B cell (primary cell): Measurements from ENCODE around the gene BCL11A. TPM values are rescaled to one million over a fixed set of nuclear protein-coding genes. Genes with fewer than 3 reads are reported as not detected.

ENCODE experiments used
- ATAC-seq: fragments of 200-7000 bp; cut with Tn5 transposase; one replicate; pipeline ENCODE4 v1.10.0; 2021; ENCODE audit warnings: low read depth, mild to moderate bottlenecking, moderate number of reproducible peaks, moderate library complexity
- CTCF ChIA-PET: fragments of 350-600 bp; sonication (Branson Sonifier 250); formaldehyde crosslinking; loops from one replicate; lab custom pipeline; 2021; ENCODE audit warnings: antibody characterized with exemption, inconsistent platforms; lab: Charles Lee
- POLR2A ChIA-PET: fragments of 350-600 bp; sonication (Branson Sonifier 250); formaldehyde crosslinking; loops from one replicate; lab custom pipeline; 2021; ENCODE audit warnings: antibody characterized with exemption; lab: Charles Lee
- DNase-seq: peaks from one replicate; pipeline ENCODE4 v3.0.0; 2013
- H2AFZ ChIP-seq: 2 replicates; pipeline ENCODE4 v1.6.1; 2012; ENCODE audit warnings: mild to moderate bottlenecking, low read depth, low read length; ENCODE audit not compliant: insufficient read depth, poor library complexity, severe bottlenecking
- H3K27ac ChIP-seq, 2 donors: 1 replicate in 1 of 2; 2 replicates in 1 of 2; pipeline ENCODE4 v1.5.1; 2012 to 2013; ENCODE audit warnings: low read length in 2 of 2, mild to moderate bottlenecking in 2 of 2, moderate library complexity in 1 of 2
- H3K27me3 ChIP-seq, 4 experiments: fragments of 200-600 bp in 1 of 4; sonication (generic) in 1 of 4; replicated peaks in 1 of 4; 1 replicate in 2 of 4; 2 replicates in 2 of 4; pipeline versions ENCODE4 v1.6.1 to v1.7.0; 2013 to 2016; ENCODE audit warnings: low read length in 3 of 4, mild to moderate bottlenecking in 2 of 4, mixed read lengths in 1 of 4, moderate library complexity in 1 of 4; ENCODE audit not compliant: insufficient read depth in 4 of 4, control insufficient read depth in 3 of 4; ENCODE audit errors: control extremely low read depth in 1 of 4
- H3K36me3 ChIP-seq, 2 experiments: replicated peaks in 1 of 2; 1 replicate in 1 of 2; 2 replicates in 1 of 2; pipeline versions ENCODE4 v1.6.1 to v1.7.1; 2013; ENCODE audit warnings: low read length in 1 of 2; ENCODE audit not compliant: insufficient read depth in 2 of 2, control insufficient read depth in 1 of 2; ENCODE audit errors: control extremely low read depth in 1 of 2, extremely low read depth in 1 of 2
- H3K4me1 ChIP-seq, 2 donors: fragments of 200-600 bp in 1 of 2; sonication (generic) in 1 of 2; 1 replicate in 1 of 2; 2 replicates in 1 of 2; pipeline versions ENCODE4 v1.5.1 to v1.6.1; 2013 to 2017; ENCODE audit warnings: low read length in 2 of 2; ENCODE audit not compliant: control insufficient read depth in 2 of 2, insufficient read depth in 2 of 2
- H3K4me2 ChIP-seq: replicated peaks from 2 replicates; pipeline ENCODE3; 2012; ENCODE audit warnings: mild to moderate bottlenecking, low read depth, low read length; ENCODE audit not compliant: poor library complexity, severe bottlenecking
- H3K4me3 ChIP-seq, 5 experiments: fragments of 200-600 bp in 1 of 5; sonication (generic) in 1 of 5; 1 replicate in 3 of 5; 2 replicates in 2 of 5; pipeline versions ENCODE4 v1.5.1 to v1.7.0; 2011 to 2016; ENCODE audit warnings: low read length in 4 of 5, mild to moderate bottlenecking in 4 of 5, low read depth in 2 of 5, control low read depth in 1 of 5, moderate library complexity in 1 of 5; ENCODE audit not compliant: insufficient read depth in 1 of 5; ENCODE audit errors: control extremely low read depth in 1 of 5, extremely low read depth in 1 of 5
- H3K79me2 ChIP-seq: fragments of 200-600 bp; sonication (generic); one replicate; pipeline ENCODE4 v1.6.0; 2016; ENCODE audit warnings: low read length; ENCODE audit not compliant: control insufficient read depth, insufficient read depth
- H3K9ac ChIP-seq: fragments of 200-600 bp; sonication (generic); 2 replicates; pipeline ENCODE4 v1.6.1; 2017; ENCODE audit warnings: mild to moderate bottlenecking, low read length, moderate library complexity
- H3K9me3 ChIP-seq, 3 donors: one replicate each; pipeline versions ENCODE4 v1.6.1 to v1.7.1; 2013; ENCODE audit warnings: low read length in 2 of 3; ENCODE audit not compliant: control insufficient read depth in 2 of 3, insufficient read depth in 1 of 3; ENCODE audit errors: control extremely low read depth in 1 of 3
- H4K20me1 ChIP-seq: 2 replicates; pipeline ENCODE4 v1.6.0; 2012; ENCODE audit warnings: mild to moderate bottlenecking, low read length; ENCODE audit not compliant: insufficient read depth, control insufficient read depth, poor library complexity, severe bottlenecking
- H3K27ac Mint-ChIP-seq: one replicate; pipeline ENCODE4 v1.8.0; 2021; ENCODE audit warnings: mixed read lengths
- H3K27me3 Mint-ChIP-seq: one replicate; pipeline ENCODE4 v1.8.0; 2021; ENCODE audit warnings: mixed read lengths
- H3K4me1 Mint-ChIP-seq: one replicate; pipeline ENCODE4 v1.8.0; 2021; ENCODE audit warnings: mixed read lengths
- H3K4me3 Mint-ChIP-seq: one replicate; pipeline ENCODE4 v1.8.0; 2021; ENCODE audit warnings: mixed read lengths
- H3K9me3 Mint-ChIP-seq: one replicate; pipeline ENCODE4 v1.8.0; 2022; ENCODE audit warnings: mixed read lengths; ENCODE audit not compliant: insufficient read depth
- EZH2 ChIP-seq: IDR thresholded peaks from 2 replicates; pipeline ENCODE4 v1.6.1; 2012; ENCODE audit warnings: borderline replicate concordance, low read depth, mild to moderate bottlenecking, moderate library complexity, low read length; ENCODE audit not compliant: insufficient read depth, poor library complexity, severe bottlenecking
- WGBS: methylation state at CpG from one replicate; pipeline ENCODE4 v1.1.5; 2013; ENCODE audit warnings: missing lambda C conversion rate; ENCODE audit not compliant: insufficient coverage; 5-methylcytosine and 5-hydroxymethylcytosine counted together
- intact Hi-C: fragments of 100-400 bp; cut with micrococcal nuclease; formaldehyde crosslinking; loops from one replicate; pipeline ENCODE4 v1.10.0; 2022
- polyA plus RNA-seq: library from polyadenylated mRNA; depleted of rRNA; stranded (reverse); fragments of >200 nt; gene quantifications from 2 replicates; pipeline ENCODE4 v1.2.3, GENCODE V29; 2012
- total RNA-seq, 2 donors: library from RNA; stranded (reverse); fragments of 120-200 nt in 1 of 2; gene quantifications; 1 replicate in 1 of 2; 2 replicates in 1 of 2; pipeline versions ENCODE4 v1.2.3 to v1.2.4, GENCODE V29; 2013 to 2022
- TF ChIP-seq, protein P1 (sequence below): fragments of 200-600 bp; IDR thresholded peaks from one replicate; pipeline ENCODE4 v1.8.0; 2022; ENCODE audit warnings: antibody characterized with exemption, mild to moderate bottlenecking

The BCL11A gene
- total and polyA plus RNA-seq, 2 donors (not counting 1 experiment from before 2014, with no cell fraction given): 81.8 to 383 TPM

DNA sequence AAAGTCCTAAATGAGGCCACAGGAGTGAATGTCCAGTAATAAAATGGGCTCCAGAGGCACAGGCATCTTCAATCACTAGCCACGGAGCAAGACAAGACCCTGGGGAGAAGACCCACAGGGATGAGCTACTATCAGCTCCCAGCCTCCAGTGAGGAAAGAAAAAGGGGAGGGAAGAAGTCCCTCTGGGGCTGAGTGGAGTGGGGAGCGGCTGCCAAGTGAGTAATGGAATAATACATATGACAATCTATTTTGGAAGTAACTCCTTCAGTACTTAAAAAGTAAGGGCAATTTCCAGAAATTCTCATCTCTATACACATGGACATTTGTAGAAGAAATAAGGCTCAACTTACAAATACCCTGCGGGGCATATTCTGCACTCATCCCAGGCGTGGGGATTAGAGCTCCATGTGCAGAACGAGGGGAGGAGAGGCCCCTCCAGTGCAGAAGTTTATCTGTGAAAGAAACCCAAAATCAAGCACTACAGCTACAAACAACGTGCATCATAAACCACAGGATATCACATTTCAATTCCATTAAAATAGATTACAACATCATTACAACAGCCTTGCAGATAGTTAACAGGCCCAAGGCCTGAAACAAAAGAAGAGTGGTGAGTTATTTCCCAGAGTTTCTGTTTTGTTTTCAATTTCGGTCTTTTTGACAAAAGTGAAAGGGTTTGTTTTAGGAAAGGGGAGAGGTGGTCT, 84.9 kb downstream of the BCL11A start:
- peak overlapping the region; percentile 91 for H3K27ac Mint-ChIP-seq
- no peaks in the 10 kb centered on the region for H3K9me3 Mint-ChIP-seq
- Histone ChIP-seq H3K27ac (peak overlapping the region; percentile 24 to 93), H2AFZ (no peak overlapping the region), H3K4me2 (peak overlapping the region; percentile 10), H3K36me3 (peaks cover 2 to 83% of the 10 kb centered on the region in 2 experiments), H3K27me3 (no peaks in the 10 kb centered on the region), H3K4me3 (no peak overlapping the region), H3K4me1 (peaks cover 70 to 73% of the 10 kb centered on the region in 2 donors), H4K20me1 (peaks cover 9% of the 10 kb centered on the region), H3K79me2 (peaks cover 98% of the 10 kb centered on the region), H3K9ac (no peak overlapping the region), H3K9me3 (peaks cover 0 to 6% (median 2%) of the 10 kb centered on the region in 3 donors)
- 42% methylated on average over 1 of the region's 7 CpGs for WGBS
- ATAC-seq (no peak), DNase-seq (no peak)
- H3K27me3 Mint-ChIP-seq: no peaks in the 10 kb centered on the region
- H3K4me3 Mint-ChIP-seq: peak overlapping the region; percentile 53
- ChIA-PET CTCF (no interaction called here), POLR2A (no interaction called here)
- TF ChIP-seq, protein P1, sequence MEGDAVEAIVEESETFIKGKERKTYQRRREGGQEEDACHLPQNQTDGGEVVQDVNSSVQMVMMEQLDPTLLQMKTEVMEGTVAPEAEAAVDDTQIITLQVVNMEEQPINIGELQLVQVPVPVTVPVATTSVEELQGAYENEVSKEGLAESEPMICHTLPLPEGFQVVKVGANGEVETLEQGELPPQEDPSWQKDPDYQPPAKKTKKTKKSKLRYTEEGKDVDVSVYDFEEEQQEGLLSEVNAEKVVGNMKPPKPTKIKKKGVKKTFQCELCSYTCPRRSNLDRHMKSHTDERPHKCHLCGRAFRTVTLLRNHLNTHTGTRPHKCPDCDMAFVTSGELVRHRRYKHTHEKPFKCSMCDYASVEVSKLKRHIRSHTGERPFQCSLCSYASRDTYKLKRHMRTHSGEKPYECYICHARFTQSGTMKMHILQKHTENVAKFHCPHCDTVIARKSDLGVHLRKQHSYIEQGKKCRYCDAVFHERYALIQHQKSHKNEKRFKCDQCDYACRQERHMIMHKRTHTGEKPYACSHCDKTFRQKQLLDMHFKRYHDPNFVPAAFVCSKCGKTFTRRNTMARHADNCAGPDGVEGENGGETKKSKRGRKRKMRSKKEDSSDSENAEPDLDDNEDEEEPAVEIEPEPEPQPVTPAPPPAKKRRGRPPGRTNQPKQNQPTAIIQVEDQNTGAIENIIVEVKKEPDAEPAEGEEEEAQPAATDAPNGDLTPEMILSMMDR: no peak
- no peak for TF ChIP-seq EZH2
- intact Hi-C loops: loop anchor here (2.0 kb wide), 1 partner anchor 14 kb away; no protein-coding TSS in a partner anchor
- H3K4me1 Mint-ChIP-seq: peaks cover 83% of the 10 kb centered on the region

DNA sequence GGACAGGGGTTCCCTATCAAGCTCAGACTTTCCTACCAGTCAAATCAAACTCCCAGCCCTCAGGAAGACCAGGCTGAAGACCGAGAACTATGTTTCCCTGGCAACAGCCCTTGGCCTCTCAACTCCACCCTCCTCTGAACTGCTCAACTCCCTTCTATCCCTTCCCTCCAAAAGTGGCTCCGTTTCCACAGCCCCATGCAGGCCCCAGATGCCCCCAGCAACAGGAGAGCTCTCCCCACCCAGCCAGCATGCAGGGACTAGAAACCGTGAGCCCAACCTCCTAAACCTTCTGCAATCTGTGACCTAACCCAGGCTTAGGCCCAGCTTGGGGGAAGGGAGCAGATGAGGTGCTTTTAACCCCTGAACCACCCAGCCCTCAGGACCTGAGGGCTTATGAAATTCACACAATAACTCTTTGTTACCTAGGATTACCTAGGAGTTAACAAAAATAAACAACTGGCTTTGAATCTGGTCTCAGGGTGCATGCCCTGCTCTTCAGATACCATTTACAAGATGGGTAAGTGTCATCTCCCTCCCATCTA, 87.2 kb downstream of the BCL11A start:
- 100% methylated on average over 3 of the region's 3 CpGs for WGBS
- POLR2A ChIA-PET: interaction anchor here (0.7 to 1.7 kb wide), 4 partner anchors 18 to 91 kb away, joined by 3 to 5 read pairs (median 4); partner anchors contain the start of gene BCL11A

More for the DNA sequence above, 87.2 kb downstream of the BCL11A start:
- CTCF ChIA-PET: interaction anchor here (1.3 to 1.5 kb wide), 2 partner anchors 14 to 27 kb away, joined by 3 to 4 read pairs; no protein-coding TSS in a partner anchor
- no peak overlapping the region for H2AFZ ChIP-seq
- no peak overlapping the region for H3K4me3 ChIP-seq
- Mint-ChIP-seq H3K27me3 (no peaks in the 10 kb centered on the region), H3K4me3 (no peak overlapping the region), H3K4me1 (peaks cover 75% of the 10 kb centered on the region), H3K27ac (peak overlapping the region; percentile 88), H3K9me3 (no peaks in the 10 kb centered on the region)
- DNase-seq: no peak
- H3K4me1 ChIP-seq: peaks cover 50 to 56% of the 10 kb centered on the region in 2 donors
- peaks cover 0 to 13% (median 2%) of the 10 kb centered on the region in 3 donors for H3K9me3 ChIP-seq
- peaks cover 0 to 84% of the 10 kb centered on the region in 2 experiments for H3K36me3 ChIP-seq
- no peak overlapping the region for H3K9ac ChIP-seq
- peak overlapping the region; percentile 16 for H3K4me2 ChIP-seq
- peaks cover 98% of the 10 kb centered on the region for H3K79me2 ChIP-seq
- peaks cover 5% of the 10 kb centered on the region for H4K20me1 ChIP-seq
- no peaks in the 10 kb centered on the region for H3K27me3 ChIP-seq
- H3K27ac ChIP-seq: peak overlapping the region; percentile 26 to 80
- ATAC-seq: no peak
- intact Hi-C loops: no loop called here
- no peak for TF ChIP-seq EZH2
- TF ChIP-seq, protein P1: no peak
